ENCODE measurements around the gene ENDOG. TPM values are rescaled to one million over a fixed set of nuclear protein-coding genes. Genes with fewer than 3 reads are reported as not detected.
A peak's percentile ranks its signal among the peaks of the same experiment; 100 is the strongest.

ENDOG gene
- total RNA-seq, 3 donors from 2014 or later (not counting 1 experiment from before 2014, with no cell fraction given) = 6.7 to 12.5 (median 8.3) TPM

DNA sequence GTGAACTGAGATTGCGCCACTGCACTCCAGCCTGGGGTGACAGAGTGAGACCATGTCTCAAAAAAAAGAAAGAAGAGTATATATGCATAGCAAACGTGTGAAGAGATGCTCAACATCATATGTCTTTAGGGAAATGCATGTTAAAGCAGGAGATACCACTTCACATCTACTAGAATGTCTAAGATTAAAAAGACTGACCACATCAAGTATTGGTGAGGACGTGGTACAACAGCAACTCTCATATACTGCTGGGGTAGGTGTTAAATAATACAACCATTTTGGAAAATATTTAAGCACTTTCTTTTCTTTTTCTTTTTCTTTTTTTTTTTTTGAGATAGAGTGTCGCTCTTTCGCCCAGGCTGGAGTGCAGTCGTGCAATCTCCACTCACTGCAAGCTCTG is 32.9 kb upstream of the ENDOG start:
- no peak for DNase-seq
- 96% methylated on average over 4 of the region's 6 CpGs for WGBS (ENCODE audit: insufficient coverage)

GRCh38 chr9:128786681-128787601 is 31.4 kb upstream of the ENDOG start, which contains the start of gene TBC1D13:
Gene TBC1D13 (plus strand): TSS chr9:128787253. CDS start chr9:128787354, 101 bp downstream.
- ATAC-seq (peak; percentile 95 to 98 (median 98)), DNase-seq (peak; percentile 90 to 92)
- intact Hi-C loops (cut with micrococcal nuclease) = loop anchor here (1.0 kb wide), 1 partner anchor 16 kb away; the partner anchor contains the start of gene ZER1
- peaks cover 16% of the 10 kb centered on the region for H3K36me3 ChIP-seq (ENCODE audit: control insufficient read depth, insufficient read depth, low read length)
- H3K4me1 ChIP-seq (ENCODE audit: control insufficient read depth, insufficient read depth, low read length) = peaks cover 19% of the 10 kb centered on the region
- no peaks in the 10 kb centered on the region for H3K9me3 Mint-ChIP-seq
- H3K9me3 ChIP-seq (ENCODE audit: control insufficient read depth, insufficient read depth, low read length) = no peaks in the 10 kb centered on the region
- no peaks in the 10 kb centered on the region for H3K36me3 Mint-ChIP-seq
- H3K4me1 Mint-ChIP-seq = peaks cover 17 to 32% of the 10 kb centered on the region in 2 donors
- peak within 1 kb of the TSS; percentile 66 for H3K27ac ChIP-seq (ENCODE audit: low read length)
- no peaks in the 10 kb centered on the region for H3K27me3 ChIP-seq (ENCODE audit: control insufficient read depth, insufficient read depth, low read length)
- TF ChIP-seq CTCF (IDR thresholded peaks at IDR 0.05) = no peak
- WGBS (ENCODE audit: insufficient coverage) = 7% methylated on average over 64 of the region's 64 CpGs
- peak within 1 kb of the TSS; percentile 86 to 91 for H3K27ac Mint-ChIP-seq
- peak within 1 kb of the TSS; percentile 69 for H3K4me3 ChIP-seq (ENCODE audit: low read length)
- peak within 1 kb of the TSS; percentile 96 for H3K4me3 Mint-ChIP-seq
- H3K27me3 Mint-ChIP-seq (ENCODE audit: low read depth in 2 of 2) = no peaks in the 10 kb centered on the region

More for the DNA sequence above, 32.9 kb upstream of the ENDOG start:
- H3K4me1 ChIP-seq (ENCODE audit: control insufficient read depth, insufficient read depth, low read length) = peaks cover 19% of the 10 kb centered on the region
- TF ChIP-seq CTCF (IDR thresholded peaks at IDR 0.05) = no peak
- peaks cover 0 to 3% of the 10 kb centered on the region in 2 donors for H3K9me3 Mint-ChIP-seq
- H3K36me3 Mint-ChIP-seq = no peaks in the 10 kb centered on the region
- no peaks in the 10 kb centered on the region for H3K27me3 ChIP-seq (ENCODE audit: control insufficient read depth, insufficient read depth, low read length)
- no peak overlapping the region for H3K4me3 ChIP-seq (ENCODE audit: low read length)
- peaks cover 2% of the 10 kb centered on the region for H3K36me3 ChIP-seq (ENCODE audit: control insufficient read depth, insufficient read depth, low read length)
- H3K27me3 Mint-ChIP-seq (ENCODE audit: low read depth in 2 of 2) = peaks cover 0 to 2% of the 10 kb centered on the region in 2 donors
- peaks cover 17 to 27% of the 10 kb centered on the region in 2 donors for H3K4me1 Mint-ChIP-seq
- H3K9me3 ChIP-seq (ENCODE audit: control insufficient read depth, insufficient read depth, low read length) = no peaks in the 10 kb centered on the region
- H3K27ac Mint-ChIP-seq = no peak overlapping the region
- H3K27ac ChIP-seq (ENCODE audit: low read length) = no peak overlapping the region
- intact Hi-C loops (cut with micrococcal nuclease) = no loop called here
- peak overlapping the region; percentile 64 for H3K4me3 Mint-ChIP-seq
- ATAC-seq = no peak

DNA sequence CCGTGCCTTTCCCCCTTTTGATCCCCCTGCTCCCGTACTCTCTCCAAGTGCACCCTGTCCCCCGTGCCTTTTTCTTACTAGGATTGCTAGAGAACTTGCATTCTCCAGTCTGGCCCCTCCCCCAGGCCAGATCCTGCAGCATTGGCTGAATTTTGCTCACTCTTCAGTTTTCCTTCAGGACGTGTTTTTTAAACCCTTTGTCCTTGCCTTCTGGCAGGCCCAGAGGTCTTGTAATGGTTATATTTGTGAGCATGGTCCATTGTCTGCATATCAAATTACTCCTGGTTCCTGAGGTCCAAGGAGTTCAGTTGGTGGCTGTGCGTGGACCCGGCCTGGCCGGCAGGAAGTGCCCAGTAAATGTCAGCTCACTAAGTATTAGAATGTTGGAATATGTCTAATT is 30.6 kb upstream of the ENDOG start:
- no peaks in the 10 kb centered on the region for H3K27me3 ChIP-seq (ENCODE audit: control insufficient read depth, insufficient read depth, low read length)
- no peaks in the 10 kb centered on the region for H3K9me3 Mint-ChIP-seq
- DNase-seq = peak in 1 of 2 donors; percentile 37
- WGBS (ENCODE audit: insufficient coverage) = under 1% methylated on average over 6 of the region's 7 CpGs
- H3K36me3 Mint-ChIP-seq = peaks cover under 1% of the 10 kb centered on the region
- intact Hi-C loops (cut with micrococcal nuclease) = loop anchor here (1.0 kb wide), 1 partner anchor 16 kb away; the partner anchor contains the start of gene ZER1
- H3K4me1 Mint-ChIP-seq = peaks cover 19 to 32% of the 10 kb centered on the region in 2 donors
- TF ChIP-seq CTCF (IDR thresholded peaks at IDR 0.05) = no peak
- ATAC-seq = no peak
- peak overlapping the region; percentile 96 for H3K4me3 Mint-ChIP-seq
- peak overlapping the region; percentile 66 for H3K27ac ChIP-seq (ENCODE audit: low read length)
- H3K9me3 ChIP-seq (ENCODE audit: control insufficient read depth, insufficient read depth, low read length) = no peaks in the 10 kb centered on the region
- no peaks in the 10 kb centered on the region for H3K27me3 Mint-ChIP-seq (ENCODE audit: low read depth in 2 of 2)
- H3K27ac Mint-ChIP-seq = peak overlapping the region; percentile 86 to 91
- peak overlapping the region; percentile 69 for H3K4me3 ChIP-seq (ENCODE audit: low read length)
- peaks cover 19% of the 10 kb centered on the region for H3K4me1 ChIP-seq (ENCODE audit: control insufficient read depth, insufficient read depth, low read length)
- peaks cover 23% of the 10 kb centered on the region for H3K36me3 ChIP-seq (ENCODE audit: control insufficient read depth, insufficient read depth, low read length)
